ENCODE results near the gene ARPC1A. TPM values are rescaled to one million over a fixed set of nuclear protein-coding genes. Genes with fewer than 3 reads are reported as not detected.

Gene ARPC1A
- total RNA-seq, 1 donor from 2014 or later: 143 TPM

GRCh38 chr7:99383791-99384370, 58.2 kb downstream of the ARPC1A start:
- no peak overlapping the region for H3K9ac ChIP-seq
- H3F3A ChIP-seq (ENCODE audit: low read depth): no peaks in the 10 kb centered on the region
- Mint-ChIP-seq H3K27ac (no peak overlapping the region), H3K4me1 (peaks cover 3% of the 10 kb centered on the region), H3K36me3 (peaks cover 2% of the 10 kb centered on the region), H3K9me3 (no peaks in the 10 kb centered on the region), H3K27me3 (ENCODE audit: insufficient read depth, low read depth) (no peaks in the 10 kb centered on the region), H3K4me3 (no peak overlapping the region)
- H2AFZ ChIP-seq (replicated peaks): no peak overlapping the region
- H3K4me3 ChIP-seq: no peak overlapping the region
- H3K9me3 ChIP-seq (ENCODE audit: low read depth): no peaks in the 10 kb centered on the region
- TF ChIP-seq CTCF (IDR thresholded peaks at IDR 0.05): no peak
- TF ChIP-seq EZH2phosphoT487 (IDR thresholded peaks at IDR 0.05): no peak
- no peak for TF ChIP-seq EZH2 (IDR thresholded peaks at IDR 0.05)
- H3K27me3 ChIP-seq: no peaks in the 10 kb centered on the region
- H3K79me2 ChIP-seq (ENCODE audit: low read depth): no peaks in the 10 kb centered on the region
- H3K36me3 ChIP-seq: no peaks in the 10 kb centered on the region
- no peak for DNase-seq (ENCODE audit: low spot score)
- no peak overlapping the region for H3K4me2 ChIP-seq
- no peak overlapping the region for H3K27ac ChIP-seq
- H4K20me1 ChIP-seq (ENCODE audit: low read depth): no peaks in the 10 kb centered on the region
- H3K4me1 ChIP-seq: no peaks in the 10 kb centered on the region

- Histone ChIP-seq H3K9me3 (ENCODE audit: low read depth) (no peaks in the 10 kb centered on the region), H3F3A (ENCODE audit: low read depth) (no peaks in the 10 kb centered on the region), H3K27ac (no peak overlapping the region), H3K79me2 (ENCODE audit: low read depth) (no peaks in the 10 kb centered on the region), H4K20me1 (ENCODE audit: low read depth) (no peaks in the 10 kb centered on the region), H3K4me3 (no peak overlapping the region), H3K27me3 (no peaks in the 10 kb centered on the region), H3K4me1 (no peaks in the 10 kb centered on the region), H3K4me2 (no peak overlapping the region), H3K36me3 (no peaks in the 10 kb centered on the region), H3K9ac (no peak overlapping the region), H2AFZ (replicated peaks) (no peak overlapping the region)
- Mint-ChIP-seq H3K27me3 (ENCODE audit: insufficient read depth, low read depth) (no peaks in the 10 kb centered on the region), H3K27ac (no peak overlapping the region), H3K4me3 (no peak overlapping the region), H3K4me1 (peaks cover 3% of the 10 kb centered on the region), H3K36me3 (no peaks in the 10 kb centered on the region), H3K9me3 (no peaks in the 10 kb centered on the region)
- no peak for DNase-seq (ENCODE audit: low spot score)
- TF ChIP-seq EZH2phosphoT487 (IDR thresholded peaks at IDR 0.05): no peak
- no peak for TF ChIP-seq EZH2 (IDR thresholded peaks at IDR 0.05)
- no peak for TF ChIP-seq CTCF (IDR thresholded peaks at IDR 0.05)
These were observed 58.8 kb downstream of the ARPC1A start for GRCh38 chr7:99384523-99384922.

GRCh38 chr7:99385564-99385963, 59.9 kb downstream of the ARPC1A start:
- no peaks in the 10 kb centered on the region for H3K4me1 Mint-ChIP-seq
- Histone ChIP-seq H3K4me1 (no peaks in the 10 kb centered on the region), H3F3A (ENCODE audit: low read depth) (no peaks in the 10 kb centered on the region), H3K79me2 (ENCODE audit: low read depth) (no peaks in the 10 kb centered on the region), H3K9ac (no peak overlapping the region), H3K27me3 (no peaks in the 10 kb centered on the region), H3K27ac (no peak overlapping the region), H2AFZ (replicated peaks) (no peak overlapping the region), H3K36me3 (no peaks in the 10 kb centered on the region), H3K4me3 (no peak overlapping the region), H3K9me3 (ENCODE audit: low read depth) (no peaks in the 10 kb centered on the region), H4K20me1 (ENCODE audit: low read depth) (no peaks in the 10 kb centered on the region), H3K4me2 (no peak overlapping the region)
- no peak for DNase-seq (ENCODE audit: low spot score)
- H3K4me3 Mint-ChIP-seq: no peak overlapping the region
- H3K27ac Mint-ChIP-seq: no peak overlapping the region
- no peaks in the 10 kb centered on the region for H3K36me3 Mint-ChIP-seq
- TF ChIP-seq CTCF (IDR thresholded peaks at IDR 0.05): no peak
- TF ChIP-seq EZH2 (IDR thresholded peaks at IDR 0.05): no peak
- no peak for TF ChIP-seq EZH2phosphoT487 (IDR thresholded peaks at IDR 0.05)
- H3K9me3 Mint-ChIP-seq: no peaks in the 10 kb centered on the region
- H3K27me3 Mint-ChIP-seq (ENCODE audit: insufficient read depth, low read depth): no peaks in the 10 kb centered on the region
